Natural killer cell (primary cell): ENCODE results near the gene DNAJC22. TPM values are rescaled to one million over a fixed set of nuclear protein-coding genes. Genes with fewer than 3 reads are reported as not detected.

Experiments
- total RNA-seq, 4 donors: library from RNA; stranded (reverse); fragments of 120-200 nt in 1 of 4; gene quantifications; one replicate each; pipeline versions ENCODE4 v1.2.3 to v1.2.4, GENCODE V29; 2013 to 2022

DNAJC22 gene
- total RNA-seq, 3 donors from 2014 or later (not counting 1 experiment from before 2014, with no cell fraction given): not detected

Other genes starting within 250 kb of the DNAJC22 start
- gene LMBR1L, start 236.0 kb upstream of the DNAJC22 start, total RNA-seq: 100 to 1,000 TPM; 262 to 294 (median 271) TPM
- gene TUBA1B, start 215.5 kb upstream of the DNAJC22 start, total RNA-seq: 100 to 1,000 TPM; 147 to 185 (median 178) TPM
- gene TUBA1A, start 157.8 kb upstream of the DNAJC22 start, total RNA-seq: 100 to 1,000 TPM; 129 to 403 (median 182) TPM
- 10 to 100 TPM; 19.0 to 39.6 (median 24.9) TPM for gene TUBA1C, start 81.8 kb upstream of the DNAJC22 start, total RNA-seq
- gene PRPH, start 51.7 kb upstream of the DNAJC22 start, total RNA-seq: not detected
- gene TROAP, start 23.6 kb upstream of the DNAJC22 start, total RNA-seq: 1 to 10 TPM in 2 of 3 donors, under 1 TPM in 1; 0.58 to 3.0 (median 2.2) TPM
- gene C1QL4, start 9.7 kb upstream of the DNAJC22 start, total RNA-seq: not detected
- gene SPATS2, start 20.6 kb downstream of the DNAJC22 start, total RNA-seq: 10 to 100 TPM; 14.6 to 18.4 (median 15.4) TPM
- 1 to 10 TPM; 1.2 to 1.7 (median 1.6) TPM for gene KCNH3, start 192.1 kb downstream of the DNAJC22 start, total RNA-seq
- gene MCRS1, start 221.3 kb downstream of the DNAJC22 start, total RNA-seq: 10 to 100 TPM; 78.4 to 96.5 (median 83.9) TPM